Uterus (tissue), 2 donors: Measurements from ENCODE around the gene DNM1.

Experiments used
- CTCF ChIP-seq, 4 experiments: fragments of 200-600 bp in 2 of 4; fragments of 450-650 bp in 2 of 4; sonication (generic) in 2 of 4; IDR thresholded peaks; one replicate each; pipeline ENCODE4 v1.5.1; 2016 to 2019; ENCODE audit warnings: antibody characterized with exemption in 4 of 4, mild to moderate bottlenecking in 2 of 4, moderate library complexity in 1 of 4
- POLR2A ChIP-seq, 2 donors: fragments of 450-650 bp; IDR thresholded peaks; one replicate each; pipeline ENCODE4 v1.6.1; 2016; ENCODE audit warnings: antibody characterized with exemption in 2 of 2, mild to moderate bottlenecking in 1 of 2, moderate library complexity in 1 of 2

DNA sequence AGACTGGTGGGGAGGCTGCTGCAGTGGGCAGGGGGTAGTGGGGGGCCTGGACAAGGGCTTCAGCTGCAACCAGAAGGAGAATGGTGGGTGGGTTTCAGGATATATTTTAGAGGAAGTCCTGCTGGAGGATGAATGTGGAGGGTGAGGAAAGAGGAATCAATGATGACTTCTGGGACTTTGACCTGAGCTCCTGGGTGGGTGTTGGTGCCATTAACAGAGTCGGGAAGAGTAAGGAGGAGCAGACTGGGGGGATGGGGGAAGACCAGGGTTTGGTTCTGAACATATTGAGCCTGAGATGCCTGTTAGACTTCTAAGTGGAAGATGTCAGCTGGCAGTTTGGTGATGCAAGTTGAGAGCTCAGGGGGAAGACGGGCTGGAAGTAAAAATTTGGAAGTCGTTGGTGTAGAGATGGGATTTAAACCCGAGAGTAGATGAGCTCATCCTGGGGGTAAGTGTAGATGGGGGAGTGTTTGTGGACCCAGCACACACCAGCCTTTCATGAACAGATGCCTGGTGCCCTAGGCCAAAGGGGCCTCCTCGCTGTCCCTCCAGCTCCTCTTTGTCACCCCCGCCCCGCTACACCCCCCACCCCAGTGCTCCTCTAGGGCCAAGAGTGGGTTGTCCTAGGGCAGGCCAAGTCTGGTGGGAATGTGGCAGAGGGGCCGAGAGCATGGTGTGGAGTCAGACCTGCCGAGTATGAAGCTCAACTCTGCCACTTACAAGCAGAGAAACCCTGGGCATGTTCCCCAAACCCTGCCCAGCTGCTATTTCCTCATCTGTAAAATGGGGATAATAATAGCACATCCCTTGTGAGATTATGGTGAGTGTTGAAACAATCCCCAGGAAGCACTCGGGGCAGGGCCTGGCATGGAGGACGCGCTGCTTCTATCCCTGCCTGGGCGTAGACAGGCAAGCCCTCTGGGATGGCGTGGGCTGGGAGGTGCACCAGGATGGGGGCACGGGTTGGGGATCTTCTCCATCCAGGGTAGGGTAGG, 4.0 kb downstream of the DNM1 start:
- TF ChIP-seq CTCF (IDR thresholded peaks at IDR 0.05) (no peak), POLR2A (IDR thresholded peaks at IDR 0.05) (no peak)
